Activated B cell treated with CpG ODN at 0.5 μM for 24 hours (primary cell): ENCODE data around the gene TPGS1. TPM values are rescaled to one million over a fixed set of nuclear protein-coding genes. Genes with fewer than 3 reads are reported as not detected.
A peak's percentile ranks its signal among the peaks of the same experiment; 100 is the strongest.

Experiments
- ATAC-seq: fragments of 200-7000 bp; cut with Tn5 transposase; one replicate; pipeline ENCODE4 v1.10.0; 2021; ENCODE audit warnings: low read depth, mild to moderate bottlenecking, moderate library complexity
- CTCF ChIA-PET: fragments of 350-600 bp; sonication (Branson Sonifier 250); formaldehyde crosslinking; loops from one replicate; lab custom pipeline; 2021; ENCODE audit warnings: antibody characterized with exemption; lab: Charles Lee
- POLR2A ChIA-PET: fragments of 350-600 bp; sonication (Branson Sonifier 250); formaldehyde crosslinking; loops from one replicate; lab custom pipeline; 2021; ENCODE audit warnings: antibody characterized with exemption; lab: Charles Lee
- DNase-seq: peaks from one replicate; pipeline ENCODE4 v3.0.0; 2022
- H3K27ac Mint-ChIP-seq: one replicate; pipeline ENCODE4 v1.8.0; 2020; ENCODE audit warnings: mixed read lengths
- H3K27me3 Mint-ChIP-seq: one replicate; pipeline ENCODE4 v1.8.0; 2021; ENCODE audit warnings: mixed read lengths
- H3K36me3 Mint-ChIP-seq: one replicate; pipeline ENCODE4 v1.8.0; 2021; ENCODE audit warnings: low read depth, mixed read lengths
- H3K4me1 Mint-ChIP-seq: one replicate; pipeline ENCODE4 v1.8.0; 2021; ENCODE audit warnings: mixed read lengths
- H3K4me3 Mint-ChIP-seq: one replicate; pipeline ENCODE4 v1.8.0; 2020; ENCODE audit warnings: mild to moderate bottlenecking, mixed read lengths
- H3K9me3 Mint-ChIP-seq: one replicate; pipeline ENCODE4 v1.8.0; 2020; ENCODE audit warnings: mixed read lengths
- CTCF ChIP-seq: fragments of 200-600 bp; IDR thresholded peaks from one replicate; pipeline ENCODE4 v1.8.0; 2022; ENCODE audit warnings: antibody characterized with exemption, mild to moderate bottlenecking
- intact Hi-C: fragments of 100-400 bp; cut with micrococcal nuclease; formaldehyde crosslinking; loops from one replicate; pipeline ENCODE4 v1.15.1; 2024
- total RNA-seq: library from RNA; stranded (reverse); gene quantifications from 2 replicates; pipeline ENCODE4 v1.2.3, GENCODE V29; 2022

TPGS1 gene
- total RNA-seq, 1 donor from 2014 or later = 23.8 TPM

- intact Hi-C loops = loop anchor here (5.0 kb wide), 1 partner anchor 118 kb away; the partner anchor contains the start of gene POLRMT
- ChIA-PET POLR2A (no interaction called here), CTCF (no interaction called here)
- H3K36me3 Mint-ChIP-seq = peaks cover 8% of the 10 kb centered on the region
- H3K27ac Mint-ChIP-seq = no peak overlapping the region
- peaks cover 21% of the 10 kb centered on the region for H3K4me1 Mint-ChIP-seq
- ATAC-seq (no peak), DNase-seq (no peak)
- TF ChIP-seq CTCF = no peak
- H3K9me3 Mint-ChIP-seq = no peaks in the 10 kb centered on the region
- H3K4me3 Mint-ChIP-seq = no peak overlapping the region
- H3K27me3 Mint-ChIP-seq = no peaks in the 10 kb centered on the region
Observed at GRCh38 chr19:514166-514663, 6.9 kb downstream of the TPGS1 start.

GRCh38 chr19:517721-518597 is 10.7 kb downstream of the TPGS1 start:
- Mint-ChIP-seq H3K4me1 (peaks cover 3% of the 10 kb centered on the region), H3K4me3 (no peak overlapping the region), H3K36me3 (peaks cover 6% of the 10 kb centered on the region), H3K27ac (no peak overlapping the region), H3K9me3 (no peaks in the 10 kb centered on the region), H3K27me3 (peaks cover 1% of the 10 kb centered on the region)
- no peak for ATAC-seq
- DNase-seq = no peak
- no peak for TF ChIP-seq CTCF
- POLR2A ChIA-PET = interaction anchor here (0.5 to 0.6 kb wide), 2 partner anchors 9 to 30 kb away, joined by 4 to 6 read pairs; no protein-coding TSS in a partner anchor
- CTCF ChIA-PET = no interaction called here
- intact Hi-C loops = no loop called here

GRCh38 chr19:518598-519231 is 11.4 kb downstream of the TPGS1 start:
- no peak overlapping the region for H3K4me3 Mint-ChIP-seq
- H3K27ac Mint-ChIP-seq = no peak overlapping the region
- CTCF ChIA-PET = no interaction called here
- H3K4me1 Mint-ChIP-seq = peaks cover 3% of the 10 kb centered on the region
- peak; percentile 74 for ATAC-seq
- peaks cover 1% of the 10 kb centered on the region for H3K27me3 Mint-ChIP-seq
- intact Hi-C loops = no loop called here
- no peak for DNase-seq
- H3K9me3 Mint-ChIP-seq = no peaks in the 10 kb centered on the region
- H3K36me3 Mint-ChIP-seq = peaks cover 5% of the 10 kb centered on the region
- no peak for TF ChIP-seq CTCF
- POLR2A ChIA-PET = interaction anchor here (0.5 to 1.1 kb wide), 3 partner anchors 9 to 31 kb away, joined by 4 to 10 read pairs (median 6); no protein-coding TSS in a partner anchor

- POLR2A ChIA-PET = interaction anchor here (1.1 to 1.2 kb wide), 2 partner anchors 9 to 11 kb away, joined by 3 to 10 read pairs; no protein-coding TSS in a partner anchor
Observed at GRCh38 chr19:519449-519865, 12.2 kb downstream of the TPGS1 start.

More at GRCh38 chr19:519449-519865, 12.2 kb downstream of the TPGS1 start:
- CTCF ChIA-PET = no interaction called here
- Mint-ChIP-seq H3K4me1 (no peaks in the 10 kb centered on the region), H3K27ac (no peak overlapping the region), H3K36me3 (no peaks in the 10 kb centered on the region), H3K9me3 (no peaks in the 10 kb centered on the region), H3K27me3 (peaks cover 1% of the 10 kb centered on the region), H3K4me3 (no peak overlapping the region)
- no peak for ATAC-seq
- DNase-seq = no peak
- intact Hi-C loops = no loop called here
- no peak for TF ChIP-seq CTCF
